MM.1S (cell line): ENCODE measurements around the gene LMTK3.

Experiments used
- DNase-seq: peaks from one replicate; pipeline ENCODE4 v3.0.0-alpha.2; 2015
- H2AFZ ChIP-seq: fragments of 300-600 bp; sonication (generic); 2 replicates; pipeline ENCODE4 v1.6.0; 2016; ENCODE audit warnings: antibody characterized with exemption, low read length
- H3F3A ChIP-seq: fragments of 300-600 bp; sonication (generic); 2 replicates; pipeline ENCODE4 v1.6.1; 2016; ENCODE audit warnings: mild to moderate bottlenecking, antibody characterized with exemption, low read length, moderate library complexity, mixed read lengths; ENCODE audit not compliant: insufficient read depth
- H3K27ac ChIP-seq: fragments of 300-600 bp; sonication (generic); 2 replicates; pipeline ENCODE4 v1.5.1; 2016; ENCODE audit warnings: mild to moderate bottlenecking, low read length
- H3K27me3 ChIP-seq: fragments of 300-600 bp; sonication (generic); replicated peaks from 2 replicates; pipeline ENCODE4 v1.6.0; 2016; ENCODE audit warnings: low read length; ENCODE audit not compliant: insufficient read depth
- H3K36me3 ChIP-seq: fragments of 300-600 bp; sonication (generic); replicated peaks from 2 replicates; pipeline ENCODE4 v1.6.1; 2016; ENCODE audit warnings: mild to moderate bottlenecking, low read length, mixed read lengths; ENCODE audit not compliant: insufficient read depth
- H3K4me1 ChIP-seq: fragments of 300-600 bp; sonication (generic); 2 replicates; pipeline ENCODE4 v1.6.1; 2016; ENCODE audit warnings: low read length, mixed read lengths
- H3K4me2 ChIP-seq: fragments of 300-600 bp; sonication (generic); 2 replicates; pipeline ENCODE4 v1.6.0; 2016; ENCODE audit warnings: low read depth, low read length
- H3K4me3 ChIP-seq: fragments of 300-600 bp; sonication (generic); 2 replicates; pipeline ENCODE4 v1.5.1; 2016; ENCODE audit warnings: low read length, mixed read lengths
- H3K79me2 ChIP-seq: fragments of 300-600 bp; sonication (generic); 2 replicates; pipeline ENCODE4 v1.6.1; 2016; ENCODE audit warnings: mixed run types, low read length, mixed read lengths
- H3K9ac ChIP-seq: fragments of 300-600 bp; sonication (generic); 2 replicates; pipeline ENCODE4 v1.6.1; 2016; ENCODE audit warnings: low read length, mixed read lengths
- H3K9me2 ChIP-seq: fragments of 300-600 bp; sonication (generic); replicated peaks from 2 replicates; pipeline ENCODE4 v1.6.1; 2016; ENCODE audit warnings: mild to moderate bottlenecking, low read length, mixed read lengths; ENCODE audit not compliant: insufficient read depth
- H3K9me3 ChIP-seq: fragments of 300-600 bp; sonication (generic); replicated peaks from 2 replicates; pipeline ENCODE4 v1.6.1; 2016; ENCODE audit warnings: mild to moderate bottlenecking, low read length, mixed read lengths; ENCODE audit not compliant: insufficient read depth
- H4K20me1 ChIP-seq: fragments of 300-600 bp; sonication (generic); 2 replicates; pipeline ENCODE4 v1.6.1; 2016; ENCODE audit warnings: mild to moderate bottlenecking, low read length, moderate library complexity, mixed read lengths; ENCODE audit not compliant: insufficient read depth
- CTCF ChIP-seq: fragments of 300-600 bp; sonication (generic); IDR thresholded peaks from 2 replicates; pipeline ENCODE4 v1.5.1; 2016; ENCODE audit warnings: antibody characterized with exemption, low read length, mixed read lengths
- EZH2 ChIP-seq: fragments of 300-600 bp; sonication (generic); optimal IDR thresholded peaks from 2 replicates; pipeline ENCODE3; 2017; ENCODE audit warnings: low read depth, mild to moderate bottlenecking, antibody characterized with exemption, low read length, mixed read lengths
- EZH2phosphoT487 ChIP-seq: fragments of 300-600 bp; sonication (generic); IDR thresholded peaks from 2 replicates; pipeline ENCODE4 v1.6.1; 2018; ENCODE audit warnings: antibody characterized with exemption, low read length

The LMTK3 gene

GRCh38 chr19:48558018-48558684 lies 46.5 kb upstream of the LMTK3 start:
- H3K9me3 ChIP-seq: no peaks in the 10 kb centered on the region
- no peaks in the 10 kb centered on the region for H3K4me1 ChIP-seq
- H3K27ac ChIP-seq: no peak overlapping the region
- no peaks in the 10 kb centered on the region for H3F3A ChIP-seq
- H3K79me2 ChIP-seq: no peaks in the 10 kb centered on the region
- H3K4me3 ChIP-seq: no peak overlapping the region
- TF ChIP-seq CTCF (no peak), EZH2 (no peak), EZH2phosphoT487 (no peak)
- H3K27me3 ChIP-seq: peaks cover 68% of the 10 kb centered on the region
- no peak overlapping the region for H3K9ac ChIP-seq
- H3K9me2 ChIP-seq: no peaks in the 10 kb centered on the region
- no peaks in the 10 kb centered on the region for H3K36me3 ChIP-seq
- no peak overlapping the region for H3K4me2 ChIP-seq
- H4K20me1 ChIP-seq: no peaks in the 10 kb centered on the region
- DNase-seq: no peak
- no peak overlapping the region for H2AFZ ChIP-seq

GRCh38 chr19:48556825-48557224 lies 45.2 kb upstream of the LMTK3 start:
- H3K9me3 ChIP-seq: no peaks in the 10 kb centered on the region
- no peaks in the 10 kb centered on the region for H3K79me2 ChIP-seq
- no peak overlapping the region for H3K4me3 ChIP-seq
- H3K27ac ChIP-seq: no peak overlapping the region
- H3K4me1 ChIP-seq: no peaks in the 10 kb centered on the region
- H4K20me1 ChIP-seq: no peaks in the 10 kb centered on the region
- no peak for TF ChIP-seq EZH2
- TF ChIP-seq EZH2phosphoT487: no peak
- no peak overlapping the region for H3K9ac ChIP-seq
- H3K9me2 ChIP-seq: no peaks in the 10 kb centered on the region
- no peak for DNase-seq
- H3K27me3 ChIP-seq: peaks cover 78% of the 10 kb centered on the region
- H3K36me3 ChIP-seq: no peaks in the 10 kb centered on the region
- H2AFZ ChIP-seq: no peak overlapping the region
- H3F3A ChIP-seq: no peaks in the 10 kb centered on the region
- H3K4me2 ChIP-seq: no peak overlapping the region

GRCh38 chr19:48556163-48556562 lies 44.5 kb upstream of the LMTK3 start:
- Histone ChIP-seq H3K36me3 (no peaks in the 10 kb centered on the region), H2AFZ (no peak overlapping the region), H3K4me1 (no peaks in the 10 kb centered on the region), H3K27me3 (peaks cover 80% of the 10 kb centered on the region), H3K4me2 (no peak overlapping the region), H3K9me3 (no peaks in the 10 kb centered on the region), H3K9me2 (no peaks in the 10 kb centered on the region), H3K9ac (no peak overlapping the region), H4K20me1 (no peaks in the 10 kb centered on the region), H3K79me2 (no peaks in the 10 kb centered on the region), H3K4me3 (no peak overlapping the region), H3K27ac (no peak overlapping the region), H3F3A (no peaks in the 10 kb centered on the region)
- TF ChIP-seq EZH2: no peak
- no peak for TF ChIP-seq EZH2phosphoT487
- DNase-seq: no peak

GRCh38 chr19:48554385-48555091 lies 42.9 kb upstream of the LMTK3 start:
- Histone ChIP-seq H3K4me1 (no peaks in the 10 kb centered on the region), H3K4me3 (no peak overlapping the region), H3K9me2 (no peaks in the 10 kb centered on the region), H3K27ac (no peak overlapping the region), H3K9ac (no peak overlapping the region), H3K27me3 (peaks cover 86% of the 10 kb centered on the region), H3F3A (no peaks in the 10 kb centered on the region), H3K9me3 (no peaks in the 10 kb centered on the region), H2AFZ (no peak overlapping the region), H3K36me3 (no peaks in the 10 kb centered on the region), H3K79me2 (no peaks in the 10 kb centered on the region), H3K4me2 (no peak overlapping the region), H4K20me1 (no peaks in the 10 kb centered on the region)
- TF ChIP-seq EZH2phosphoT487 (no peak), CTCF (no peak), EZH2 (no peak)
- no peak for DNase-seq
